ENCODE measurements around the gene SLC43A2. TPM values are rescaled to one million over a fixed set of nuclear protein-coding genes. Genes with fewer than 3 reads are reported as not detected.

SLC43A2 gene
- total and polyA plus RNA-seq, 8 donors = 25.6 to 87.9 (median 27.0) TPM

DNA sequence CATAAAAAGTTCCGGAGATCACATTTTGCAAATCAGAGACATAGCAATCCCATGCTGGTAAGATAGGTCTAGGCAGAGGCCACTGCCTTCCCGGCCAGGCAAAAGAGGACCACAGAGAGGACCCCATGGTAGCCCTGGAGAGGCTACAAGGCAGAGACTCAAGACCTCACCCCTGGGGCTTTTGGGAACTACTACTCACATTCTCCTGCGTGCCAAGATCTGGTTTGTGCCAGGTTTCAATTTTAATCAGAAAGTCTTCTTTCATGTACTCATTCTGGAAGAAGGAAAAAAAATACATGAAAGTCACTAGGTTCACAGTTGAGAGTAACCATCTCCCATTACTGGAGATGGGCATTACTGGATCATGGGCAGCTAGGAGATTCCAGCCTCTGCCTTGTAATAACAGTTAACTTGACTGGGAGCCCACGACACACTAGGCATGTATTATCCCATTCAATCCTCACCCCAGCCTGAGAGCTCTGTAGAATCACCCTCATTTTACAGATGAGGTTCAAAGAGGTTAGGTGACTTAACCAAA, 87.2 kb downstream of the SLC43A2 start:
- DNase-seq = no peak
- TF ChIP-seq, protein P1, sequence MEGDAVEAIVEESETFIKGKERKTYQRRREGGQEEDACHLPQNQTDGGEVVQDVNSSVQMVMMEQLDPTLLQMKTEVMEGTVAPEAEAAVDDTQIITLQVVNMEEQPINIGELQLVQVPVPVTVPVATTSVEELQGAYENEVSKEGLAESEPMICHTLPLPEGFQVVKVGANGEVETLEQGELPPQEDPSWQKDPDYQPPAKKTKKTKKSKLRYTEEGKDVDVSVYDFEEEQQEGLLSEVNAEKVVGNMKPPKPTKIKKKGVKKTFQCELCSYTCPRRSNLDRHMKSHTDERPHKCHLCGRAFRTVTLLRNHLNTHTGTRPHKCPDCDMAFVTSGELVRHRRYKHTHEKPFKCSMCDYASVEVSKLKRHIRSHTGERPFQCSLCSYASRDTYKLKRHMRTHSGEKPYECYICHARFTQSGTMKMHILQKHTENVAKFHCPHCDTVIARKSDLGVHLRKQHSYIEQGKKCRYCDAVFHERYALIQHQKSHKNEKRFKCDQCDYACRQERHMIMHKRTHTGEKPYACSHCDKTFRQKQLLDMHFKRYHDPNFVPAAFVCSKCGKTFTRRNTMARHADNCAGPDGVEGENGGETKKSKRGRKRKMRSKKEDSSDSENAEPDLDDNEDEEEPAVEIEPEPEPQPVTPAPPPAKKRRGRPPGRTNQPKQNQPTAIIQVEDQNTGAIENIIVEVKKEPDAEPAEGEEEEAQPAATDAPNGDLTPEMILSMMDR (IDR thresholded peaks at IDR 0.05) = no peak
- ATAC-seq = no peak
- peaks cover 4 to 100% of the 10 kb centered on the region in 2 donors for H3K36me3 ChIP-seq
- no peaks in the 10 kb centered on the region for H3K9me3 ChIP-seq
- H3K27me3 ChIP-seq = no peaks in the 10 kb centered on the region
- no peaks in the 10 kb centered on the region for H3K4me1 ChIP-seq
- intact Hi-C loops (cut with DNase I) = no loop called here
- H3K4me3 ChIP-seq = no peak overlapping the region
- H3K27ac ChIP-seq = no peak overlapping the region

DNA sequence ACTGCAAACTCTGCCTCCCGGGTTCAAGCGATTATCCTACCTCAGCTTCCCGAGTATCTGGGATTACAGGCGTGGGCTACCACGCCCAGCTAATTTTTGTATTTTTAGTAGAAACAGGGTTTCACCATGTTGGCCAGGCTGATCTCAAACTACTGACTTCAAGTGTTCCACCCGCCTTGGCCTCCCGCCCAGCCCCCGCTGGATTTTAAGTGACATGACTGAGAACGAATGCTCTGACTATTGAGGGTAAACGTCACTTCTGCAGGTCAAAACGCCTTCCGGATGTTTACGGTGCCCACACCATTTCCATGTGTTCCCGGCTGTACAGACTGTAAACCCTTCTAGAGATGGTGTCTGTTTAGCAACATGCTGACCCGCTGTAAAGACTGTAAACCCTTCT, 88.8 kb downstream of the SLC43A2 start:
- DNase-seq (peak in 1 of 4 donors; percentile 38), ATAC-seq (no peak)
- Histone ChIP-seq H3K27ac (no peak overlapping the region), H3K36me3 (peaks cover 4 to 98% of the 10 kb centered on the region in 2 donors), H3K9me3 (no peaks in the 10 kb centered on the region), H3K27me3 (no peaks in the 10 kb centered on the region), H3K4me1 (no peaks in the 10 kb centered on the region), H3K4me3 (no peak overlapping the region)
- TF ChIP-seq, protein P1 (IDR thresholded peaks at IDR 0.05) = no peak
- intact Hi-C loops (cut with DNase I) = no loop called here

DNA sequence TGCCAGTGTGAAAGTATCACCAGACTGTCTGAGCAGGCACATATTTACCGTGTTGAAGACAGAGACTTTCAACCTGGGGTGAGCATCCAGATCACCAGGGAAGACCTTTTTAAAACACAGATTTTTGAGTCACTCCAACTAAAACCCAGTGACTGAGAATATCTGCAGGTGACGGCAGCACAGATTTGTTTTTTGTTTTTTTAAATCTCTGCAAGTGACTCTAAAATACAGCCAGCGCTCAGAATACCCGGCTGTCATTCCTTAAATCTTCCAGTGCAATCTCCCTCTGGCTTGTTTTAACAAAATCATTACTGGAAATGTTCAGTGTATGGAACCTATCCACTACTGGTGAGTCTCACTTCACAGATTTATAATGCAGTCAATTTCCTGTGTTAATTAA, 92.9 kb downstream of the SLC43A2 start:
- ATAC-seq = no peak

DNA sequence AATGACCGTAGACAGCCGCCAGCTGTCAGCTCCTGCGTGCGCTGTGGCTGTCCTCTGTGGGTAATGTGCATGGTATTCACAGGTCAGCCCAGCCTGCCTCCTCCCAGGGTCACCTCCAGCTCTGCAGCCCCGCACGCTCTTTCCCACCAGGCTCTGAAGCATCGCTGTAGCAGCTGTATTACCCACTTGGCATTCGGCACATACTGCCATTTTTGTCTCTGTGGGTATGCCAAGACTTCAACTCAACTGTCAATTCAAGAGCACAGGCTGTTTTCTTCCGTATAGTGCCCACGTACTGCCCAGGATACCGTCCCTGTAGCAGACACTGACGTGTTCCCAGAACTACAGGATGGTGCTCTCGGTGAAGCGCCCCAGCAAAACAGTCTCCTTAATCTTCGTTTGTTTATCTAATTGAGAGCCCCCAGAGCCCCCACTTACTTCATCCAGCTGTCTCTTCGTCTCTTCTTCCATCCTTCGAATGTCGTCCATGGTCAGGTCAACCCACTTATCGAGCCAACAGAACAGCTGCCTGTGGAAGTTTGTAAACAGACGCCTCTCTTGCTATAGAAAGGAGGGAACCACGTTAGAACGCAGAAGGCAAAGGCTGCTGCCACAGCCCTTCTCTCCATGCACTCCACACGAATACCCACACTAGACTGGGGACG, 94.8 kb downstream of the SLC43A2 start:
- peaks cover 4 to 98% of the 10 kb centered on the region in 2 donors for H3K36me3 ChIP-seq
- H3K9me3 ChIP-seq = no peaks in the 10 kb centered on the region
- intact Hi-C loops (cut with DNase I) = no loop called here
- no peak overlapping the region for H3K27ac ChIP-seq
- H3K4me1 ChIP-seq = no peaks in the 10 kb centered on the region
- DNase-seq (peak in 1 of 4 donors; percentile 36), ATAC-seq (no peak)
- H3K27me3 ChIP-seq = no peaks in the 10 kb centered on the region
- TF ChIP-seq, protein P1 (IDR thresholded peaks at IDR 0.05) = no peak
- no peak overlapping the region for H3K4me3 ChIP-seq

More for the DNA sequence above, 92.9 kb downstream of the SLC43A2 start:
- Histone ChIP-seq H3K9me3 (no peaks in the 10 kb centered on the region), H3K4me3 (no peak overlapping the region), H3K27ac (no peak overlapping the region), H3K4me1 (no peaks in the 10 kb centered on the region), H3K36me3 (peaks cover 4 to 98% of the 10 kb centered on the region in 2 donors), H3K27me3 (no peaks in the 10 kb centered on the region)
- TF ChIP-seq, protein P1 (IDR thresholded peaks at IDR 0.05) = no peak
- intact Hi-C loops (cut with DNase I) = no loop called here
- DNase-seq = no peak

DNA sequence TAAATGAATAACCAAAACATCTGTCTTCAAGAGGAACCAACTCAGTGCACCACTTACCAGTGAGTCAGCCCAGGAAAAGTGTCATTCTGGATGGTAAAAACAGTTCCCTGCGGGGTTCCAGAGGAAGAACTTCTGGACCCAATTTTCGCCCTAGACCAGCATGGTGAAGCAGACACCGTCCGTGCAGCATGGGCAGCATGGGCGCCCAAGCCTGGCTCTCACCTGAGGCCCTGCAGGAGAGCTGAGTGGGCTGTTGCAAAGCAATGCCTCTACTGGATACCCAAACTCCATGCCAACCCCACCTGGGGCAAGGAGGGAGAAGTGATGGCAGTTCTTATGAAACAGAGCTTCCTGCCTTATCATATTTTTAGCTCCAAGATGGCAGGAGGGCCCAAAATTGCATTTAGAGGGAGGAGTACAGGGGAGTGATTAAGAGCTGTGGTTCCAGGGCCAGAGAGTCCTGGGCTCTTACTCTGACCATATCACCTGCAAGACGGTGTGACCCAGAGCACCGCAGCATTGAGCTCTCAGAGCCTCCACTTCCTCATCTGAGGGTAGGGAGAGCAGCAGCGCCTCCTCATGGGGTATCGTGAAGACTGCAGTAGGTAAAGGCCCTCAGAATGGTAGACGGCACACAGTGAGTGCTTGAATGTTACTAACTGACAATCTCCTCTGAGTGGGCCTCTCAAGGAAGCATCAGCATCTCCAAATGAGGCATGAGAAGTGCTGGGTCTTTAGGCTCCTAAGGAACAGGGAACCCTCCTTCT, 95.6 kb downstream of the SLC43A2 start:
- ATAC-seq (peak; percentile 51), DNase-seq (peak in 1 of 4 donors; percentile 45)
- H3K9me3 ChIP-seq = no peaks in the 10 kb centered on the region
- no peaks in the 10 kb centered on the region for H3K4me1 ChIP-seq
- H3K27ac ChIP-seq = no peak overlapping the region
- no peak overlapping the region for H3K4me3 ChIP-seq
- TF ChIP-seq, protein P1 (IDR thresholded peaks at IDR 0.05) = no peak
- no peaks in the 10 kb centered on the region for H3K27me3 ChIP-seq
- H3K36me3 ChIP-seq = peaks cover under 1 to 98% of the 10 kb centered on the region in 2 donors
- intact Hi-C loops (cut with DNase I) = no loop called here

All from left lung (tissue), 10 donors.